Measurements from ENCODE around the gene RCSD1. TPM values are rescaled to one million over a fixed set of nuclear protein-coding genes. Genes with fewer than 3 reads are reported as not detected.

RCSD1 gene
- total RNA-seq, 1 donor from 2014 or later: 0.76 TPM

DNA sequence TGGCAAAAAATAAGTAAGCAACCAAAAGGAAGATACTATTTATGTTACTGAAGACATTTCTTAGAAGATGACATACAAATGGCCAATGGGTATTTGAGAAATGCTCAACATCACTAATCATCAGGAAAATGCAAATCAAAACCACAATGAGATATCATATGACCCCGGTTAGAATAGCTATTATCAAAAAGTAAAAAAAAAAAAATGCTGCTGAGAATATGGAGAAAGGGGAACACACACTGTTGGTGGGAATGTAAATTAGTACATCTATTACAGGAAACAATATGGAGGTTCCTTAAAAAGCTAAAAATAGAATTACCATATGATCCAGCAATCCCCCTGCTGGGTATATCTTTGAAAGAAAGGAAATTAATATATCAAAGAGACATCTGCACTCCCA lies 42.2 kb upstream of the RCSD1 start:
- no peaks in the 10 kb centered on the region for H3K9me3 Mint-ChIP-seq
- no peak overlapping the region for H3K27ac Mint-ChIP-seq
- H3K4me1 Mint-ChIP-seq: no peaks in the 10 kb centered on the region
- no peak for DNase-seq (ENCODE audit: low spot score in 2 of 2, unreplicated experiment in 2 of 2)
- no peaks in the 10 kb centered on the region for H3K36me3 Mint-ChIP-seq
- no peaks in the 10 kb centered on the region for H3K27me3 Mint-ChIP-seq (ENCODE audit: low read depth)
- H3K4me3 Mint-ChIP-seq: no peak overlapping the region
- TF ChIP-seq, protein P1, sequence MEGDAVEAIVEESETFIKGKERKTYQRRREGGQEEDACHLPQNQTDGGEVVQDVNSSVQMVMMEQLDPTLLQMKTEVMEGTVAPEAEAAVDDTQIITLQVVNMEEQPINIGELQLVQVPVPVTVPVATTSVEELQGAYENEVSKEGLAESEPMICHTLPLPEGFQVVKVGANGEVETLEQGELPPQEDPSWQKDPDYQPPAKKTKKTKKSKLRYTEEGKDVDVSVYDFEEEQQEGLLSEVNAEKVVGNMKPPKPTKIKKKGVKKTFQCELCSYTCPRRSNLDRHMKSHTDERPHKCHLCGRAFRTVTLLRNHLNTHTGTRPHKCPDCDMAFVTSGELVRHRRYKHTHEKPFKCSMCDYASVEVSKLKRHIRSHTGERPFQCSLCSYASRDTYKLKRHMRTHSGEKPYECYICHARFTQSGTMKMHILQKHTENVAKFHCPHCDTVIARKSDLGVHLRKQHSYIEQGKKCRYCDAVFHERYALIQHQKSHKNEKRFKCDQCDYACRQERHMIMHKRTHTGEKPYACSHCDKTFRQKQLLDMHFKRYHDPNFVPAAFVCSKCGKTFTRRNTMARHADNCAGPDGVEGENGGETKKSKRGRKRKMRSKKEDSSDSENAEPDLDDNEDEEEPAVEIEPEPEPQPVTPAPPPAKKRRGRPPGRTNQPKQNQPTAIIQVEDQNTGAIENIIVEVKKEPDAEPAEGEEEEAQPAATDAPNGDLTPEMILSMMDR (IDR thresholded peaks at IDR 0.05; ENCODE audit: unreplicated experiment): no peak

DNA sequence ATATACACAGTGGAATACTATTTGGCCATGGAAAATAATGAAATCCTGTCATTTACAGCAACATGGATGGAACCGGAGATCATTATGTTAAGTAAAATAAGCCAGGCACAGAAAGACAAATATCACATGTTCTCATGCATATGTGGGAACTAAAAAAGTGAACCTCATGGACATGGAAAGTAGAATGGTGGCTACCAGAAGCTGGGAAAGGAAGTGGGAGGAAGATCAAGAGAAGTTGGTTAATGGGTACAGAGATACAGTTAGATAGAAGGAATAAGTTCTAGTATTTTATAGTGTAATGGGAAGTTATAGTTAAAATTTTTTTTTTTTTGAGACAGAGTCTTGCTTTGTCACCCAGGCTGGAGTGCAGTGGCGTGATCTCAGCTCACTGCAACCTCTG lies 41.7 kb upstream of the RCSD1 start:
- Mint-ChIP-seq H3K27ac (no peak overlapping the region), H3K4me3 (no peak overlapping the region), H3K27me3 (ENCODE audit: low read depth) (no peaks in the 10 kb centered on the region), H3K36me3 (no peaks in the 10 kb centered on the region), H3K9me3 (no peaks in the 10 kb centered on the region), H3K4me1 (no peaks in the 10 kb centered on the region)
- TF ChIP-seq, protein P1 (IDR thresholded peaks at IDR 0.05; ENCODE audit: unreplicated experiment): no peak
- no peak for DNase-seq (ENCODE audit: low spot score in 2 of 2, unreplicated experiment in 2 of 2)

DNA sequence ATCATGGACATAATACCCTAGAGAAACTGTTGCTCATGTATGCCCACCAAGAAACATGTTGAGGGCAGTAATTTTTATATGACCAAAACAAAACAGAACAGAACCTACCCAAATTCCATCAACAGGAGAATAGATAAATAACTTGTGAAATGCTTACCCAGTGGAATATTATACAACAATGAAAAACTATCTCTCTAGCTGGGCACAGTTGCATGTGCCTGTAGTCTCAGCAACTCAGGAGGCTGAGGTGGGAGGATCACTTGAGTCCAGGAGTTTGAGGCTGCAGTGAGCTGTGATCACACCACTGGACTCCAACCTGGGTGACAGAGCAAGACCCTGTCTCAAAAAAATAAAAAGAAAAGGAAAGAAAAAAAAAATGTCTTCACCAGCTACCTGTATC lies 37.6 kb upstream of the RCSD1 start:
- no peaks in the 10 kb centered on the region for H3K36me3 Mint-ChIP-seq
- H3K4me1 Mint-ChIP-seq: no peaks in the 10 kb centered on the region
- TF ChIP-seq, protein P1 (IDR thresholded peaks at IDR 0.05; ENCODE audit: unreplicated experiment): no peak
- H3K27me3 Mint-ChIP-seq (ENCODE audit: low read depth): peaks cover 3% of the 10 kb centered on the region
- no peak overlapping the region for H3K4me3 Mint-ChIP-seq
- H3K9me3 Mint-ChIP-seq: no peaks in the 10 kb centered on the region
- H3K27ac Mint-ChIP-seq: no peak overlapping the region
- DNase-seq (ENCODE audit: low spot score in 2 of 2, unreplicated experiment in 2 of 2): no peak

DNA sequence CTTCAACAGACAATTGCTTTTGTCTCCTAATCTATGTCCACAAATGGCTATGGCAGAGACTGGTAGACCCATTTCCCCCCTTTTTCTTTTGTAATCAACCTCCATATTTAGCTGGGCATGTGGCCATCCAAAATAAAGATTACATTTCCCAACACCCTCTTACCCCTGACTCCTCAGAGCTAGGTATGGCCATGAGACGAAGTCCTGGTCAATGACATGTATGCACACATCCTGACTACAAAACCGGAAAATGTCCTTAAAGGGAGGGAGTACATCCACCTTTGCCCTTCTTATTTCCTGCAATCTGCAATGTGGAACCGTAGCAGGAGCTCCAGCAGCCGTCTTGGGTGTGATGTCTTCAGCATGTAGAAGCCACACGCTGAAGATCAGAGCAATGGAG lies 36.2 kb upstream of the RCSD1 start:
- Mint-ChIP-seq H3K4me3 (no peak overlapping the region), H3K9me3 (no peaks in the 10 kb centered on the region), H3K36me3 (no peaks in the 10 kb centered on the region), H3K4me1 (no peaks in the 10 kb centered on the region), H3K27me3 (ENCODE audit: low read depth) (peaks cover 3% of the 10 kb centered on the region), H3K27ac (no peak overlapping the region)
- TF ChIP-seq, protein P1 (IDR thresholded peaks at IDR 0.05; ENCODE audit: unreplicated experiment): no peak
- no peak for DNase-seq (ENCODE audit: low spot score in 2 of 2, unreplicated experiment in 2 of 2)

DNA sequence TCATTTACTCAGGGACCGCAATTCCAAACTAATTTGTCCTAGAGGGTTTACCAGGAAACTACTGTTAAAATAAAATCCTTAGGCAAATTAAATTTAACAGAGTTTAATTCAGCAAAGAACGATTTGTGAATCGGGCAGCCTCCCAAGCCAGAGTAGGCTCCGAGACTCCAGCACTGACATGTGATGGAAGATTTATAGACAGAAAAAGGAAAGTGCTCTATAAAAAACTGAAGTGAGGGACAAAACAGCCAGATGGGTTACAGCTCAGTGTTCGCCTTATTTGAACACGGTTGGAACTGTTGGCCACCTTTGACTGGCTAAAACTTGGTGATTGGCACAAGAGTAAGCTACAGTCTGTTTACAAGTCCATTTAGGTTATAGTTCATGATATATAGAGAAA lies 35.2 kb upstream of the RCSD1 start:
- Mint-ChIP-seq H3K4me1 (no peaks in the 10 kb centered on the region), H3K4me3 (no peak overlapping the region), H3K27ac (no peak overlapping the region), H3K9me3 (no peaks in the 10 kb centered on the region), H3K36me3 (no peaks in the 10 kb centered on the region), H3K27me3 (ENCODE audit: low read depth) (peaks cover 3% of the 10 kb centered on the region)
- TF ChIP-seq, protein P1 (IDR thresholded peaks at IDR 0.05; ENCODE audit: unreplicated experiment): no peak
- DNase-seq (ENCODE audit: low spot score in 2 of 2, unreplicated experiment in 2 of 2): no peak

DNA sequence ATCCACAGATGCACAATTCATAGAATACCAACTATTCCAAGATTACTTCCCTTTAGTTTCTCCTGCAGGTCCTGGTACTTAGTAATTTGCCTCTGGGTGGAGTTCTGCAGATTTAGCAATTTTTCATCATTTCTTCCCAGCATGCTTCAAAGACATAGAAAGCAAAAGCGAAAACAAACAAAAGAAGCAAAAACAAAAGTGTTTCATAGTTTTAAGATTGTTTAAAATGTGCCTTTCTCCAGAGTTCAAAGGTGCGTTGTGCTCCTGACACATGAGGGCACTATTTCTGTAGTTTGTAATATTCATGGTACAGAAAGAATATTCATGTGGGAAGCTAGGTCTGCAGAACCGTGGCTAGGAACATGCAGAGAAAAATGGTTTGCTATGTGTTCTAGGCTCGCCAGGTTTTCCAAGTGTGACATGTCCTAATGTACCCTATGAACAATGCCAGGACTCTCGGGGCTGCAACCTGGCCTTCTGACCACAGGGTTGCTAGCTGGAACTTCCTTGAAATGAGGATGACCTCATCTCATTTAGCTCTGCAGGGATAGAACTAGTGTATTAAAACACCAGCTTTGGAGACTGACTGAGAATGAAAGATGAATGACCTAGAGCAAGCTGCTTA lies 30.0 kb upstream of the RCSD1 start:
- Mint-ChIP-seq H3K9me3 (peaks cover 3% of the 10 kb centered on the region), H3K4me1 (peaks cover 12% of the 10 kb centered on the region), H3K36me3 (no peaks in the 10 kb centered on the region), H3K4me3 (no peak overlapping the region), H3K27ac (no peak overlapping the region), H3K27me3 (ENCODE audit: low read depth) (peaks cover 3% of the 10 kb centered on the region)
- TF ChIP-seq, protein P1 (IDR thresholded peaks at IDR 0.05; ENCODE audit: unreplicated experiment): no peak
- DNase-seq (ENCODE audit: low spot score in 2 of 2, unreplicated experiment in 2 of 2): no peak
